ENCODE results near the gene TMA7B.

Gene TMA7B

GRCh38 chr22:39984006-39984405 is 23.8 kb downstream of the TMA7B start:
- Histone ChIP-seq H3K36me3 (ENCODE audit: control insufficient read depth, insufficient read depth, low read length) (no peaks in the 10 kb centered on the region), H3K4me3 (ENCODE audit: low read length) (no peak overlapping the region), H3K27ac (ENCODE audit: low read depth, low read length) (no peak overlapping the region), H3K23ac (ENCODE audit: low read length) (no peak overlapping the region), H2BK5ac (ENCODE audit: low read length) (no peak overlapping the region), H4K8ac (ENCODE audit: low read depth, low read length) (no peak overlapping the region), H3K79me1 (ENCODE audit: low read length) (no peaks in the 10 kb centered on the region), H3K4ac (ENCODE audit: low read depth, low read length) (no peak overlapping the region), H2BK120ac (ENCODE audit: low read depth, low read length) (no peak overlapping the region), H2BK15ac (replicated peaks; ENCODE audit: low read depth) (no peak overlapping the region), H3K18ac (ENCODE audit: low read length) (no peak overlapping the region), H3K79me2 (ENCODE audit: control insufficient read depth, insufficient read depth, low read length) (no peaks in the 10 kb centered on the region), H3K4me1 (ENCODE audit: control insufficient read depth, low read depth, low read length) (no peaks in the 10 kb centered on the region), H3K4me2 (ENCODE audit: low read length) (no peak overlapping the region), H3K9ac (ENCODE audit: low read length) (no peak overlapping the region), H3K27me3 (ENCODE audit: insufficient read depth, low read length, poor library complexity) (no peaks in the 10 kb centered on the region), H4K5ac (ENCODE audit: low read length) (no peak overlapping the region), H2AK5ac (ENCODE audit: low read length) (no peak overlapping the region), H3K56ac (ENCODE audit: low read length) (no peak overlapping the region)
- no peak for DNase-seq
- no CpG with 5 or more reads among the region's 2 CpGs for WGBS (ENCODE audit: extremely low coverage, insufficient coverage, low lambda C conversion rate)

GRCh38 chr22:39984746-39985145 is 24.5 kb downstream of the TMA7B start:
- Histone ChIP-seq H3K4ac (ENCODE audit: low read depth, low read length) (no peak overlapping the region), H3K56ac (ENCODE audit: low read length) (no peak overlapping the region), H3K9ac (ENCODE audit: low read length) (no peak overlapping the region), H3K79me2 (ENCODE audit: control insufficient read depth, insufficient read depth, low read length) (no peaks in the 10 kb centered on the region), H3K27me3 (ENCODE audit: insufficient read depth, low read length, poor library complexity) (no peaks in the 10 kb centered on the region), H3K4me2 (ENCODE audit: low read length) (no peak overlapping the region), H2AK5ac (ENCODE audit: low read length) (no peak overlapping the region), H2BK120ac (ENCODE audit: low read depth, low read length) (no peak overlapping the region), H3K4me1 (ENCODE audit: control insufficient read depth, low read depth, low read length) (no peaks in the 10 kb centered on the region), H3K79me1 (ENCODE audit: low read length) (no peaks in the 10 kb centered on the region), H3K27ac (ENCODE audit: low read depth, low read length) (no peak overlapping the region), H3K36me3 (ENCODE audit: control insufficient read depth, insufficient read depth, low read length) (no peaks in the 10 kb centered on the region), H3K18ac (ENCODE audit: low read length) (no peak overlapping the region), H4K5ac (ENCODE audit: low read length) (no peak overlapping the region), H3K23ac (ENCODE audit: low read length) (no peak overlapping the region), H2BK15ac (replicated peaks; ENCODE audit: low read depth) (no peak overlapping the region), H4K8ac (ENCODE audit: low read depth, low read length) (no peak overlapping the region), H2BK5ac (ENCODE audit: low read length) (no peak overlapping the region), H3K4me3 (ENCODE audit: low read length) (no peak overlapping the region)
- WGBS (ENCODE audit: extremely low coverage, insufficient coverage, low lambda C conversion rate), result no CpG with 5 or more reads among the region's 2 CpGs
- DNase-seq, result no peak

- H3K4me2 ChIP-seq (ENCODE audit: low read length), result no peak overlapping the region
- WGBS (ENCODE audit: extremely low coverage, insufficient coverage, low lambda C conversion rate), result no CpG with 5 or more reads among the region's 7 CpGs
- H2BK15ac ChIP-seq (replicated peaks; ENCODE audit: low read depth), result no peak overlapping the region
- H2BK120ac ChIP-seq (ENCODE audit: low read depth, low read length), result no peak overlapping the region
- H3K79me1 ChIP-seq (ENCODE audit: low read length), result no peaks in the 10 kb centered on the region
- H3K4me3 ChIP-seq (ENCODE audit: low read length), result no peak overlapping the region
- no peaks in the 10 kb centered on the region for H3K36me3 ChIP-seq (ENCODE audit: control insufficient read depth, insufficient read depth, low read length)
- H3K27me3 ChIP-seq (ENCODE audit: insufficient read depth, low read length, poor library complexity), result no peaks in the 10 kb centered on the region
- no peak overlapping the region for H3K9ac ChIP-seq (ENCODE audit: low read length)
- H4K8ac ChIP-seq (ENCODE audit: low read depth, low read length), result no peak overlapping the region
- H3K27ac ChIP-seq (ENCODE audit: low read depth, low read length), result no peak overlapping the region
- H2BK5ac ChIP-seq (ENCODE audit: low read length), result no peak overlapping the region
- no peaks in the 10 kb centered on the region for H3K4me1 ChIP-seq (ENCODE audit: control insufficient read depth, low read depth, low read length)
- no peak for DNase-seq
- no peak overlapping the region for H3K18ac ChIP-seq (ENCODE audit: low read length)
- no peak overlapping the region for H2AK5ac ChIP-seq (ENCODE audit: low read length)
- H3K56ac ChIP-seq (ENCODE audit: low read length), result no peak overlapping the region
- H3K79me2 ChIP-seq (ENCODE audit: control insufficient read depth, insufficient read depth, low read length), result no peaks in the 10 kb centered on the region
- H3K4ac ChIP-seq (ENCODE audit: low read depth, low read length), result no peak overlapping the region
- H3K23ac ChIP-seq (ENCODE audit: low read length), result no peak overlapping the region
- no peak overlapping the region for H4K5ac ChIP-seq (ENCODE audit: low read length)
Measured at GRCh38 chr22:39985383-39986035, 25.3 kb downstream of the TMA7B start.

GRCh38 chr22:39988386-39989114 is 28.4 kb downstream of the TMA7B start:
- H3K27ac ChIP-seq (ENCODE audit: low read depth, low read length), result no peak overlapping the region
- no CpG with 5 or more reads among the region's 10 CpGs for WGBS (ENCODE audit: extremely low coverage, insufficient coverage, low lambda C conversion rate)
- no peak overlapping the region for H3K18ac ChIP-seq (ENCODE audit: low read length)
- no peaks in the 10 kb centered on the region for H3K79me2 ChIP-seq (ENCODE audit: control insufficient read depth, insufficient read depth, low read length)
- H2BK120ac ChIP-seq (ENCODE audit: low read depth, low read length), result no peak overlapping the region
- no peak overlapping the region for H2AK5ac ChIP-seq (ENCODE audit: low read length)
- no peak overlapping the region for H3K4me3 ChIP-seq (ENCODE audit: low read length)
- no peak overlapping the region for H2BK5ac ChIP-seq (ENCODE audit: low read length)
- no peak for DNase-seq
- no peak overlapping the region for H2BK15ac ChIP-seq (replicated peaks; ENCODE audit: low read depth)
- no peaks in the 10 kb centered on the region for H3K79me1 ChIP-seq (ENCODE audit: low read length)
- no peak overlapping the region for H4K8ac ChIP-seq (ENCODE audit: low read depth, low read length)
- H3K4me1 ChIP-seq (ENCODE audit: control insufficient read depth, low read depth, low read length), result no peaks in the 10 kb centered on the region
- H3K36me3 ChIP-seq (ENCODE audit: control insufficient read depth, insufficient read depth, low read length), result no peaks in the 10 kb centered on the region
- peak overlapping the region; percentile 89 for H3K23ac ChIP-seq (ENCODE audit: low read length)
- H3K27me3 ChIP-seq (ENCODE audit: insufficient read depth, low read length, poor library complexity), result no peaks in the 10 kb centered on the region
- no peak overlapping the region for H3K4ac ChIP-seq (ENCODE audit: low read depth, low read length)
- no peak overlapping the region for H3K56ac ChIP-seq (ENCODE audit: low read length)
- H3K9ac ChIP-seq (ENCODE audit: low read length), result no peak overlapping the region
- no peak overlapping the region for H3K4me2 ChIP-seq (ENCODE audit: low read length)
- no peak overlapping the region for H4K5ac ChIP-seq (ENCODE audit: low read length)

- Histone ChIP-seq H3K18ac (ENCODE audit: low read length) (no peak overlapping the region), H3K79me1 (ENCODE audit: low read length) (no peaks in the 10 kb centered on the region), H3K9ac (ENCODE audit: low read length) (no peak overlapping the region), H2BK15ac (replicated peaks; ENCODE audit: low read depth) (no peak overlapping the region), H2AK5ac (ENCODE audit: low read length) (no peak overlapping the region), H3K4me2 (ENCODE audit: low read length) (no peak overlapping the region), H4K8ac (ENCODE audit: low read depth, low read length) (no peak overlapping the region), H3K36me3 (ENCODE audit: control insufficient read depth, insufficient read depth, low read length) (no peaks in the 10 kb centered on the region), H3K79me2 (ENCODE audit: control insufficient read depth, insufficient read depth, low read length) (no peaks in the 10 kb centered on the region), H2BK120ac (ENCODE audit: low read depth, low read length) (no peak overlapping the region), H3K23ac (ENCODE audit: low read length) (no peak overlapping the region), H3K4me1 (ENCODE audit: control insufficient read depth, low read depth, low read length) (no peaks in the 10 kb centered on the region), H2BK5ac (ENCODE audit: low read length) (no peak overlapping the region), H3K4me3 (ENCODE audit: low read length) (no peak overlapping the region), H3K27ac (ENCODE audit: low read depth, low read length) (no peak overlapping the region), H3K27me3 (ENCODE audit: insufficient read depth, low read length, poor library complexity) (no peaks in the 10 kb centered on the region), H4K5ac (ENCODE audit: low read length) (no peak overlapping the region), H3K56ac (ENCODE audit: low read length) (no peak overlapping the region), H3K4ac (ENCODE audit: low read depth, low read length) (no peak overlapping the region)
- WGBS (ENCODE audit: extremely low coverage, insufficient coverage, low lambda C conversion rate), result no CpG with 5 or more reads among the region's 7 CpGs
- no peak for DNase-seq
Measured at GRCh38 chr22:39989633-39990032, 29.4 kb downstream of the TMA7B start.
